Panc1 (cell line): ENCODE data around the gene EHMT2. TPM values are rescaled to one million over a fixed set of nuclear protein-coding genes. Genes with fewer than 3 reads are reported as not detected.

Source experiments
- ATAC-seq: fragments of 200-7000 bp; cut with Tn5 transposase; 2 replicates; pipeline ENCODE4 v1.9.1; 2020; ENCODE audit warnings: mild to moderate bottlenecking, moderate library complexity
- BruUV-seq: library from RNA; stranded (reverse); fragments of 400-500 nt; replicated peaks from 2 replicates; lab custom pipeline; 2021; lab: Mats Ljungman, UMichigan
- CTCF ChIA-PET: fragments of 300-600 bp; sonication (Branson Sonifier 250); formaldehyde crosslinking; loops from one replicate; lab custom pipeline; 2022; ENCODE audit warnings: antibody characterized with exemption; lab: Charles Lee
- POLR2A ChIA-PET: fragments of 300-600 bp; sonication (Branson Sonifier 250); formaldehyde crosslinking; loops from one replicate; lab custom pipeline; 2022; ENCODE audit warnings: antibody characterized with exemption; lab: Charles Lee
- DNase-seq: peaks from one replicate; pipeline ENCODE4 v3.0.0-alpha.2; 2010; ENCODE audit warnings: low read depth, low spot score
- H3K27ac ChIP-seq: 2 replicates; pipeline ENCODE4 v1.5.1; 2011; ENCODE audit warnings: mild to moderate bottlenecking, low read length, inconsistent platforms
- H3K27me3 ChIP-seq: fragments of 200-500 bp; sonication (Bioruptor generic); 2 replicates; pipeline ENCODE4 v1.6.0; 2014; ENCODE audit warnings: low read length, inconsistent platforms; ENCODE audit not compliant: control insufficient read depth, insufficient read depth
- H3K36me3 ChIP-seq: fragments of 200-500 bp; sonication (Bioruptor generic); 2 replicates; pipeline ENCODE4 v1.5.1; 2014; ENCODE audit warnings: inconsistent platforms, mild to moderate bottlenecking, low read length, moderate library complexity; ENCODE audit not compliant: control insufficient read depth, insufficient read depth
- H3K4me1 ChIP-seq: 2 replicates; pipeline ENCODE4 v1.5.1; 2011; ENCODE audit warnings: inconsistent platforms, mild to moderate bottlenecking, low read length, moderate library complexity; ENCODE audit not compliant: control insufficient read depth, insufficient read depth
- H3K4me3 ChIP-seq, 2 experiments: 2 replicates each; pipeline ENCODE4 v1.5.1; 2011 to 2012; ENCODE audit warnings: low read depth in 2 of 2, low read length in 2 of 2, mild to moderate bottlenecking in 2 of 2, inconsistent platforms in 1 of 2, moderate library complexity in 1 of 2
- H3K9me3 ChIP-seq: fragments of 200-500 bp; sonication (Bioruptor generic); 2 replicates; pipeline ENCODE4 v1.5.1; 2014; ENCODE audit warnings: low read depth, mild to moderate bottlenecking, inconsistent platforms, low read length, moderate library complexity; ENCODE audit not compliant: control insufficient read depth, insufficient read depth
- POLR2AphosphoS5 ChIP-seq: IDR thresholded peaks from 2 replicates; pipeline ENCODE4 v1.6.1; 2012; ENCODE audit warnings: mild to moderate bottlenecking, low read depth, low read length, moderate library complexity
- REST ChIP-seq, 2 experiments: IDR thresholded peaks; 2 replicates each; pipeline ENCODE4 v1.6.1; 2011 to 2012; ENCODE audit warnings: low read depth in 2 of 2, control low read depth in 1 of 2, low read length in 1 of 2, mild to moderate bottlenecking in 1 of 2, moderate library complexity in 1 of 2; ENCODE audit not compliant: insufficient read depth in 1 of 2
- SIN3A ChIP-seq: IDR thresholded peaks from 2 replicates; pipeline ENCODE4 v1.6.1; 2012; ENCODE audit warnings: low read depth, mild to moderate bottlenecking, low read length, moderate library complexity, borderline replicate concordance; ENCODE audit not compliant: insufficient read depth
- TCF7L2 ChIP-seq: IDR thresholded peaks from 2 replicates; pipeline ENCODE4 v1.6.1; 2011; ENCODE audit warnings: mild to moderate bottlenecking, low read depth, low read length, inconsistent platforms
- in situ Hi-C: cut with HindIII; loops from 2 replicates; pipeline ENCODE4 v1.10.0; 2016; ENCODE audit warnings: low sequenced_read_pairs, low pct_unique_long_range_greater_than_20kb
- intact Hi-C: fragments of 100-400 bp; cut with micrococcal nuclease; formaldehyde crosslinking; loops from one replicate; pipeline ENCODE4 v1.10.0; 2022; ENCODE audit not compliant: unreplicated experiment
- total RNA-seq: library from RNA; stranded (reverse); gene quantifications from one replicate; pipeline ENCODE4 v1.2.1, GENCODE V29; 2021; ENCODE audit not compliant: unreplicated experiment
- TF ChIP-seq, protein P1 (sequence below): fragments of 450-650 bp; IDR thresholded peaks from 2 replicates; pipeline ENCODE4 v1.5.1; 2017; ENCODE audit warnings: mild to moderate bottlenecking

EHMT2 gene
- total RNA-seq, 1 experiment from 2014 or later = 60.4 TPM

DNA sequence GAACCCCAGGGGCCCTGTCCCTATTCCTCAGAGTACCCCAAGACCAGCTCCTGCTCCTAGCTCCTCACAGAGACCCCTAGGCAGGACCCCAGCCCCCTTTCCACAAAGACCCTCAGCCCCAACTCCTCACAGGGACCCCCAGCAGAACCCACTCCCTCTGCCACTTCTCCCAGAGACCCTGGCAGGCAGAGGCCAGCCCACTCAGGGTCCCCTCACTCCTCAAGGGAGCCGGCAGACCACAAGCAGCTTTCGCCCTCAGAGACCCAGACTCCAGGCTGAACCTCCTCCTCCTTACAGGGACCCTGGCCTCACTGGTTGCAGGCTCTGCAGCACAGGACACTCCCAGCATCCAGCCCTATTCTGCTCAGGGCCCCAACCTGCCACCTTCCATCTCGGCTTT, 19.3 kb downstream of the EHMT2 start:
- H3K27ac ChIP-seq = peak overlapping the region; percentile 77
- no peaks in the 10 kb centered on the region for H3K27me3 ChIP-seq
- in situ Hi-C loops (no loop called here), intact Hi-C loops (no loop called here)
- TF ChIP-seq POLR2AphosphoS5 = no peak
- TF ChIP-seq, protein P1, sequence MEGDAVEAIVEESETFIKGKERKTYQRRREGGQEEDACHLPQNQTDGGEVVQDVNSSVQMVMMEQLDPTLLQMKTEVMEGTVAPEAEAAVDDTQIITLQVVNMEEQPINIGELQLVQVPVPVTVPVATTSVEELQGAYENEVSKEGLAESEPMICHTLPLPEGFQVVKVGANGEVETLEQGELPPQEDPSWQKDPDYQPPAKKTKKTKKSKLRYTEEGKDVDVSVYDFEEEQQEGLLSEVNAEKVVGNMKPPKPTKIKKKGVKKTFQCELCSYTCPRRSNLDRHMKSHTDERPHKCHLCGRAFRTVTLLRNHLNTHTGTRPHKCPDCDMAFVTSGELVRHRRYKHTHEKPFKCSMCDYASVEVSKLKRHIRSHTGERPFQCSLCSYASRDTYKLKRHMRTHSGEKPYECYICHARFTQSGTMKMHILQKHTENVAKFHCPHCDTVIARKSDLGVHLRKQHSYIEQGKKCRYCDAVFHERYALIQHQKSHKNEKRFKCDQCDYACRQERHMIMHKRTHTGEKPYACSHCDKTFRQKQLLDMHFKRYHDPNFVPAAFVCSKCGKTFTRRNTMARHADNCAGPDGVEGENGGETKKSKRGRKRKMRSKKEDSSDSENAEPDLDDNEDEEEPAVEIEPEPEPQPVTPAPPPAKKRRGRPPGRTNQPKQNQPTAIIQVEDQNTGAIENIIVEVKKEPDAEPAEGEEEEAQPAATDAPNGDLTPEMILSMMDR = no peak
- no peak for TF ChIP-seq REST (IDR thresholded peaks at IDR 0.05; ENCODE audit: insufficient read depth in 1 of 2, low read depth in 2 of 2, low read length in 1 of 2)
- TF ChIP-seq SIN3A = no peak
- no peak for TF ChIP-seq TCF7L2
- ChIA-PET CTCF (no interaction called here), POLR2A (no interaction called here)
- no peak overlapping the region for H3K4me3 ChIP-seq
- H3K4me1 ChIP-seq = peaks cover 37% of the 10 kb centered on the region
- no peaks in the 10 kb centered on the region for H3K36me3 ChIP-seq
- H3K9me3 ChIP-seq = no peaks in the 10 kb centered on the region
- BruUV-seq = no TSS peak
- no peak for DNase-seq
- no peak for ATAC-seq

DNA sequence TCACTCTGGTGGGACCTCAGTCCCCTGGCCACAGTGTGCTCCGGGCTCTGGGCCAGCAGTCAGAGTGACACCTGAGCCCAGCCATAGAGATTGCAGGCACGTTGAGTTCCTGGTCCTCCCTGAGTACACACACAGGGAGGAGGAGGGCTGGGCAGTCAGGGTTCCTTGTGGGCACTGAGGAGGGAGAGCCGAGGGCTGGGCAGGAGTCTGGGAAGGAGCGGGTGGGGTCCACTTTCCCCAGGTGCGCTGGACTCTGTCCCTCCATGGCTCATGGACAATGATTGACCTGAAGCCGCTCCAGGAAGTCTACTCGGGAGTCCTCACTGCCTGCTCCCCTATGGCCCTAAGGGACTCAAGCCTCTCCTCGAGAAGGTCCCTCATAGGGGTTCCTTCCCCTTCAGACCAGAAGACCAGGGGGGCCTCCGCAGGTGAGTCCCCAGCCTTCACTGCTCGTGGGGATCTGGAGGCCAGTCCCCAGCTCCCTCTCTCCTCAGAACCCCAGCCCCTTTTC, 19.8 kb downstream of the EHMT2 start:
- no TSS peak for BruUV-seq
- Histone ChIP-seq H3K36me3 (no peaks in the 10 kb centered on the region), H3K27ac (peak overlapping the region; percentile 77), H3K4me3 (no peak overlapping the region), H3K9me3 (no peaks in the 10 kb centered on the region), H3K27me3 (no peaks in the 10 kb centered on the region), H3K4me1 (peaks cover 37% of the 10 kb centered on the region)
- CTCF ChIA-PET = no interaction called here
- POLR2A ChIA-PET = no interaction called here
- ATAC-seq (peak; percentile 60), DNase-seq (no peak)
- no peak for TF ChIP-seq TCF7L2
- TF ChIP-seq, protein P1 = no peak
- TF ChIP-seq POLR2AphosphoS5 = no peak
- TF ChIP-seq REST (IDR thresholded peaks at IDR 0.05; ENCODE audit: insufficient read depth in 1 of 2, low read depth in 2 of 2, low read length in 1 of 2) = no peak
- TF ChIP-seq SIN3A = no peak
- in situ Hi-C loops = no loop called here
- intact Hi-C loops = no loop called here
